SK-N-SH (cell line): Measurements from ENCODE around the gene GAL3ST3. TPM values are rescaled to one million over a fixed set of nuclear protein-coding genes. Genes with fewer than 3 reads are reported as not detected.
A peak's percentile ranks its signal among the peaks of the same experiment; 100 is the strongest.

ENCODE experiments used
- CTCF ChIA-PET: fragments of 300-600, 350-600 bp; formaldehyde crosslinking; extraction: SDS; loops from one replicate; lab custom pipeline; 2021; lab: Yijun Ruan, JAX
- POLR2A ChIA-PET: fragments of 350-600 bp; sonication (Branson Sonifier 250); formaldehyde crosslinking; extraction: SDS; loops from one replicate; lab custom pipeline; 2020; ENCODE audit warnings: antibody characterized with exemption, inconsistent platforms; lab: Yijun Ruan, JAX
- DNase-seq: peaks from one replicate; pipeline ENCODE4 v3.0.0; 2012
- H2AFZ ChIP-seq: fragments of 200-600 bp; sonication (generic); 2 replicates; pipeline ENCODE4 v1.8.1; 2016; ENCODE audit warnings: antibody characterized with exemption, mild to moderate bottlenecking, low read depth
- H3F3A ChIP-seq: fragments of 200-600 bp; sonication (generic); replicated peaks from 2 replicates; pipeline ENCODE3; 2016; ENCODE audit warnings: antibody characterized with exemption, mild to moderate bottlenecking; ENCODE audit not compliant: insufficient read depth
- H3K27ac ChIP-seq, 2 experiments: fragments of 200-500 bp in 1 of 2; fragments of 200-600 bp in 1 of 2; sonication (Bioruptor generic) in 1 of 2; sonication (generic), shearing (Covaris generic) in 1 of 2; 2 replicates each; pipeline versions ENCODE4 v1.5.1 to v1.6.1; 2014 to 2016; ENCODE audit warnings: low read depth in 2 of 2, inconsistent platforms in 1 of 2, low read length in 1 of 2, mild to moderate bottlenecking in 1 of 2, mixed read lengths in 1 of 2
- H3K27me3 ChIP-seq: fragments of 200-600 bp; sonication (generic), shearing (Covaris generic); 2 replicates; pipeline ENCODE4 v1.6.1; 2016; ENCODE audit warnings: mixed run types; ENCODE audit not compliant: insufficient read depth
- H3K36me3 ChIP-seq, 2 experiments: fragments of 200-500 bp in 1 of 2; fragments of 200-600 bp in 1 of 2; sonication (Bioruptor generic) in 1 of 2; sonication (generic) in 1 of 2; replicated peaks in 1 of 2; 2 replicates each; pipeline versions ENCODE3 to v1.5.1; 2014 to 2016; ENCODE audit warnings: low read length in 1 of 2, mild to moderate bottlenecking in 1 of 2; ENCODE audit not compliant: insufficient read depth in 2 of 2, control insufficient read depth in 1 of 2
- H3K4me1 ChIP-seq, 2 experiments: fragments of 200-500 bp in 1 of 2; fragments of 200-600 bp in 1 of 2; sonication (Bioruptor generic) in 1 of 2; sonication (generic), shearing (Covaris generic) in 1 of 2; 2 replicates each; pipeline versions ENCODE4 v1.5.1 to v1.6.1; 2014 to 2016; ENCODE audit warnings: low read depth in 1 of 2, low read length in 1 of 2, mixed run types in 1 of 2; ENCODE audit not compliant: insufficient read depth in 2 of 2, control insufficient read depth in 1 of 2
- H3K4me2 ChIP-seq: fragments of 200-600 bp; sonication (generic), shearing (Covaris generic); 2 replicates; pipeline ENCODE4 v1.6.1; 2017; ENCODE audit warnings: mixed run types
- H3K4me3 ChIP-seq, 2 experiments: fragments of 200-500 bp in 1 of 2; fragments of 200-600 bp in 1 of 2; sonication (Bioruptor generic) in 1 of 2; sonication (generic), shearing (Covaris generic) in 1 of 2; 2 replicates each; pipeline versions ENCODE4 v1.5.1 to v1.8.1; 2014 to 2016; ENCODE audit warnings: low read depth in 2 of 2, inconsistent platforms in 1 of 2, low read length in 1 of 2, mild to moderate bottlenecking in 1 of 2, mixed read lengths in 1 of 2, moderate library complexity in 1 of 2
- H3K79me2 ChIP-seq: fragments of 200-600 bp; sonication (generic); 2 replicates; pipeline ENCODE4 v1.8.1; 2017; ENCODE audit warnings: mild to moderate bottlenecking; ENCODE audit not compliant: insufficient read depth
- H3K9ac ChIP-seq: fragments of 200-600 bp; sonication (generic); 2 replicates; pipeline ENCODE4 v1.6.1; 2017; ENCODE audit warnings: mixed run types
- H3K9me2 ChIP-seq: fragments of 200-600 bp; sonication (generic); 2 replicates; pipeline ENCODE4 v1.6.1; 2017; ENCODE audit warnings: mixed run types
- H3K9me3 ChIP-seq: fragments of 200-600 bp; sonication (generic); 2 replicates; pipeline ENCODE4 v1.6.1; 2017; ENCODE audit warnings: mixed run types, mild to moderate bottlenecking, moderate library complexity
- H4K20me1 ChIP-seq: fragments of 200-600 bp; sonication (generic); 2 replicates; pipeline ENCODE4 v1.6.1; 2017; ENCODE audit warnings: mild to moderate bottlenecking, mixed run types; ENCODE audit not compliant: insufficient read depth
- ELF1 ChIP-seq: IDR thresholded peaks from 2 replicates; pipeline ENCODE4 v1.4.0; 2012
- EP300 ChIP-seq, 2 experiments: IDR thresholded peaks; 2 replicates each; pipeline versions ENCODE4 v1.4.0 to v1.6.1; 2012; ENCODE audit warnings: borderline replicate concordance in 1 of 2, low read depth in 1 of 2, low read length in 1 of 2
- EZH2phosphoT487 ChIP-seq: fragments of 200-600 bp; sonication (generic); IDR thresholded peaks from 2 replicates; pipeline ENCODE4 v1.6.1; 2017; ENCODE audit warnings: low read depth, mixed run types, mild to moderate bottlenecking, antibody characterized with exemption, moderate library complexity, borderline replicate concordance
- FOXM1 ChIP-seq: IDR thresholded peaks from 2 replicates; pipeline ENCODE4 v1.4.0; 2012; ENCODE audit warnings: low read depth, mild to moderate bottlenecking
- GABPA ChIP-seq: IDR thresholded peaks from 2 replicates; pipeline ENCODE4 v1.4.0; 2012; ENCODE audit warnings: low read depth, mild to moderate bottlenecking
- GATA2 ChIP-seq: sonication (generic); formaldehyde crosslinking; IDR thresholded peaks from 2 replicates; pipeline ENCODE4 v1.5.0; 2020; ENCODE audit warnings: mild to moderate bottlenecking, missing genetic modification reagents
- MEF2A ChIP-seq: IDR thresholded peaks from 2 replicates; pipeline ENCODE4 v1.4.0; 2012; ENCODE audit warnings: low read depth, borderline replicate concordance
- NFIC ChIP-seq: IDR thresholded peaks from 2 replicates; pipeline ENCODE4 v1.4.0; 2012; ENCODE audit warnings: borderline replicate concordance
- NRF1 ChIP-seq: IDR thresholded peaks from 2 replicates; pipeline ENCODE4 v1.6.1; 2012; ENCODE audit warnings: low read depth, mild to moderate bottlenecking, low read length
- POLR2AphosphoS5 ChIP-seq: IDR thresholded peaks from 2 replicates; pipeline ENCODE4 v1.6.1; 2012; ENCODE audit warnings: low read depth, low read length
- RAD21 ChIP-seq: IDR thresholded peaks from 2 replicates; pipeline ENCODE4 v1.6.1; 2012; ENCODE audit warnings: mild to moderate bottlenecking, low read length
- RFX5 ChIP-seq: IDR thresholded peaks from 2 replicates; pipeline ENCODE4 v1.6.1; 2012; ENCODE audit warnings: mild to moderate bottlenecking, improper control_type of control experiment, low read length
- SIN3A ChIP-seq: IDR thresholded peaks from 2 replicates; pipeline ENCODE4 v1.6.1; 2012; ENCODE audit warnings: low read depth, mild to moderate bottlenecking, low read length, moderate library complexity, borderline replicate concordance
- TAF1 ChIP-seq: IDR thresholded peaks from 2 replicates; pipeline ENCODE4 v1.6.1; 2012; ENCODE audit warnings: low read depth, mild to moderate bottlenecking, low read length, moderate library complexity, borderline replicate concordance
- TCF12 ChIP-seq: IDR thresholded peaks from 2 replicates; pipeline ENCODE4 v1.4.0; 2012
- TEAD4 ChIP-seq: IDR thresholded peaks from 2 replicates; pipeline ENCODE4 v1.4.0; 2012; ENCODE audit warnings: mild to moderate bottlenecking, borderline replicate concordance; ENCODE audit not compliant: insufficient read depth
- WGBS: methylation state at CpG from one replicate; pipeline ENCODE4 v1.1.6; 2017; ENCODE audit warnings: low lambda C conversion rate; 5-methylcytosine and 5-hydroxymethylcytosine counted together
- polyA plus RNA-seq, 3 experiments: library from polyadenylated mRNA; depleted of rRNA; stranded (reverse); fragments of >200 nt; gene quantifications; 2 replicates each; pipeline ENCODE4 v1.2.3, GENCODE V29; 2012
- TF ChIP-seq, protein P1 (sequence below): IDR thresholded peaks from 2 replicates; pipeline ENCODE4 v1.4.0; 2012; ENCODE audit warnings: low read depth

The GAL3ST3 gene
- polyA plus RNA-seq, 1 of the 3 experiments (the other 2 are of a cell fraction) = 3.2 TPM

DNA sequence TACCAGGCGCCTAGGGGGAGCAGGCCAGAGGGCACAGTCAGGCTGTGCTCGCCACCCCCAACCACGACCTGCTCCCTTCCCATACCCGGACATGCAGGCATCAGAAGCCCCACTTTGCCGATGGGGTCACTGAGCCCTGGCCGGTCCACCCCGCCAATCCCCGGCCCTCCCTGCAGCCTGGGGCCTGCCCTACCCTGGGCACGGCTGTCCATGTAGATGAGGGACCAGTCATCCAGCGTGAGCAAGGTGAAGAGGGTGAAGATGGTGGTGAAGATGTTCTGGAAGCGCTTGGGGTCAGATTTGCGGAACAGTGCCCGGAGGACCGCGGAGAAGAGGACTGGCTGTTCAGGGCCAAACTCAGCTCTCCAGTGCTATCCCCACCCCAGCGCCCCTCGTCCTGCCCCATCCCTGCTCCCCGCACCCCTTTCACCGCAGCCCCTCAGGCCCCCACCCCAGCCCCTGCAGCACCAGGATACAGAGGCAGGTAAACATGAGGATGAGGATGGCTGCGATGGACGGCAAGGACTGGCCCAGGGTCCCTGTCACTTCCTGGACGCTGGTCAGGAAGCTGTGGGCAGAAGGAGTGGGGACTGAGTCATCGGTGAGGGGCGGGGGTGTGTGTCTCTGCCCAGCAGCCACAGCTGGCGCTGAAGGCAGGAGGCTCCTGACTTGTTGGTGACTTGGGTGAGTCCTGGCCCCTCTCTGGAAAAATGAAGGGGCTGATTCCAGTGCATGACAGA lies 28.2 kb downstream of the GAL3ST3 start (continued):
- TF ChIP-seq EP300 (IDR thresholded peaks at IDR 0.05; ENCODE audit: borderline replicate concordance in 1 of 2, low read depth in 1 of 2, low read length in 1 of 2) (no peak; a peak in 1 of 4 replicates), NFIC (peak; percentile 21; the same call in 1 of the 2 replicates), RFX5 (no peak), RAD21 (no peak), GABPA (no peak), TEAD4 (no peak), TAF1 (no peak), TCF12 (peak; percentile 70), MEF2A (no peak), POLR2AphosphoS5 (peak; percentile 14; the same call in 1 of the 2 replicates), ELF1 (peak; percentile 71), NRF1 (no peak), SIN3A (peak; percentile 68; the same call in 1 of the 2 replicates)
- TF ChIP-seq, protein P1, sequence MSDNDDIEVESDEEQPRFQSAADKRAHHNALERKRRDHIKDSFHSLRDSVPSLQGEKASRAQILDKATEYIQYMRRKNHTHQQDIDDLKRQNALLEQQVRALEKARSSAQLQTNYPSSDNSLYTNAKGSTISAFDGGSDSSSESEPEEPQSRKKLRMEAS = peak; percentile 65; the same call in 1 of the 2 replicates

GRCh38 chr11:66020212-66020611 lies 28.7 kb downstream of the GAL3ST3 start:
- H3F3A ChIP-seq = peaks cover 18% of the 10 kb centered on the region
- no peak overlapping the region for H3K4me3 ChIP-seq
- no peak overlapping the region for H2AFZ ChIP-seq
- H3K4me1 ChIP-seq = peaks cover 12 to 37% of the 10 kb centered on the region in 2 experiments; a peak in 3 of 4 replicates
- ChIA-PET POLR2A (interaction anchor here (0.5 kb wide), 1 partner anchor 142 kb away, joined by 3 read pairs; no protein-coding TSS in a partner anchor), CTCF (interaction anchor here (0.5 to 1.2 kb wide), 4 partner anchors 32 to 427 kb away, joined by 3 to 5 read pairs (median 4); no protein-coding TSS in a partner anchor)
- no peak for DNase-seq
- no peaks in the 10 kb centered on the region for H3K9me3 ChIP-seq
- TF ChIP-seq GABPA = no peak
- TF ChIP-seq, protein P1 = no peak
- no peaks in the 10 kb centered on the region for H4K20me1 ChIP-seq
- no peak overlapping the region for H3K9ac ChIP-seq
- no peaks in the 10 kb centered on the region for H3K27me3 ChIP-seq
- peaks cover 38% of the 10 kb centered on the region; the same call in 1 of the 2 replicates for H3K79me2 ChIP-seq
- H3K4me2 ChIP-seq = peak overlapping the region; percentile 67; the same call in 1 of the 2 replicates
- H3K36me3 ChIP-seq = no peaks in the 10 kb centered on the region
- WGBS = 85% methylated on average over 8 of the region's 8 CpGs
- no peaks in the 10 kb centered on the region for H3K9me2 ChIP-seq
- H3K27ac ChIP-seq = peak overlapping the region in 1 of 2 experiments; percentile 63; a peak in 2 of 4 replicates

DNA sequence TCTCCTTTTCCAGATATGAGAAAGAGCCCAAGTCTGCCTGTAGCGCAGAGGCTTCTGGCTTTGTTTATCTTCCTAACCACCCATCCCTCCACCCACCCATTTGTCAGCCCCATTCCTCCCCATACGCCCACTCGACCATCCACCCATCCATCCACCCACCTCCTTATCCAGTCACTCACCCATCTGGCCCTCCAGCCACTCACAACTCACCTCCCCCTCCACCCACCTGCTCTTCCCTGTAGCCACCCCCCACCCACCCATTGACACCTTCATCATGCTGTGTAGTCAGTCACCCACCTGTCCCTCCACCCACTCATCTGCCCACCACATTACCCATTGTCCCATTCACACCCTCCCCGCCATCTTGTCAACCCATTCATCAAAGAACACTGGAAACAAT lies 31.6 kb downstream of the GAL3ST3 start:
- H3K9ac ChIP-seq = no peak overlapping the region
- H3K79me2 ChIP-seq = peaks cover 38% of the 10 kb centered on the region; the same call in 1 of the 2 replicates
- CTCF ChIA-PET = no interaction called here
- WGBS = 87% methylated on average over 4 of the region's 4 CpGs
- H3K9me2 ChIP-seq = no peaks in the 10 kb centered on the region
- POLR2A ChIA-PET = no interaction called here
- no peaks in the 10 kb centered on the region for H3K36me3 ChIP-seq
- no peak overlapping the region for H3K4me2 ChIP-seq
- TF ChIP-seq POLR2AphosphoS5 (no peak), NFIC (no peak), EZH2phosphoT487 (no peak), TAF1 (no peak), FOXM1 (no peak), GATA2 (CRISPR knock-in tag) (no peak), TEAD4 (no peak), SIN3A (no peak), RFX5 (no peak)
- no peak for DNase-seq
- no peaks in the 10 kb centered on the region for H4K20me1 ChIP-seq
- peaks cover 11 to 44% of the 10 kb centered on the region in 2 experiments; a peak in 3 of 4 replicates for H3K4me1 ChIP-seq
- no peak overlapping the region for H3K27ac ChIP-seq
- no peaks in the 10 kb centered on the region for H3K9me3 ChIP-seq
- no peak overlapping the region for H2AFZ ChIP-seq
- peaks cover 34% of the 10 kb centered on the region for H3F3A ChIP-seq
- H3K4me3 ChIP-seq = no peak overlapping the region
- H3K27me3 ChIP-seq = no peaks in the 10 kb centered on the region
